HG02571 (cell line): Measurements from ENCODE around the gene GMPS.

Experiments used
- ATAC-seq: cut with Tn5 transposase; IDR thresholded peaks from one replicate; pipeline ENCODE4 v1.9.1; 2021; ENCODE audit warnings: mild to moderate bottlenecking, moderate library complexity; ENCODE audit not compliant: unreplicated experiment

Gene GMPS

DNA sequence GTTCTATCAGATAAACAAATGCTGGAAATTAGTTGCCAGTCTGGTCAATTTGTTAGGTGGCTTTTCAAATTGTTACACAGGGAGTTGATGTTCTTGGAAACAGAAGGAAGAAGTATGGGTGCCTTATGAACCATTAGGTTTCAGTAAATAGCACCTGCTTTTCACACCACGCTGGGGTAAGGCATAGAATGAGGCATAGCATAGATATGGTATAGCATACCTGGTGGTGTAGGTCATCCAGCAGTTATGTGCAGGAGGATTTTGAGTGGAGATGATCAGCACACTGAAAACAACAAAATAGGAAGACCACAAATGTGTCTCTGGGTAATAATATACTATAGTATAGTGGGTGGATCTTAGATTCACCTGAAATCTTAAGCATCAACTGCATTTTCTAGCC is 121.4 kb downstream of the GMPS start:
- ATAC-seq, result no peak
